Heart left ventricle (tissue), 13 donors: ENCODE data around the gene TBC1D22B.

ENCODE experiments used
- POLR2A ChIP-seq, 2 donors: fragments of 450-650 bp; IDR thresholded peaks; one replicate each; pipeline ENCODE4 v1.6.1; 2017; ENCODE audit warnings: antibody characterized with exemption in 2 of 2, mild to moderate bottlenecking in 2 of 2, moderate library complexity in 2 of 2
- TF ChIP-seq, protein P1 (sequence below), 12 donors: fragments of 200-600 bp; sonication (generic) in 4 of 12; IDR thresholded peaks; one replicate each; pipeline versions ENCODE4 v1.5.0 to v1.8.0; 2018 to 2022; ENCODE audit warnings: antibody characterized with exemption in 12 of 12, mild to moderate bottlenecking in 5 of 12
- donor health status: ischemic (EF 13 %, LVEDD 7.1; RV severe dilation, severe dysfunction).
- donor health status: DM: no; HTN: yes; CAD: no.
- donor health status: DM: no; HTN: no; CAD: no.
- donor health status: ischemic (EF 25% LVEDD 6.9; RV normal size, moderate dysfunction).
- donor health status: ischemic (EF 25% LVEDD 5.7; RV mildly dilated, moderate dysfunction).
- donor health status: ischemic (EF 35%, LVEDD 5.7; RV mildly dilated, moderate dysfunction).
- donor health status: nonischemic (EF 11% LVEDD 7.7; RV severe dilation, severe dysfunction).
- donor health status: DM: yes; HTN: yes; CAD: no.
- donor health status: PGD.
- donor health status: ischemic (EF 29% LVEDD 5.4; RV normal size, mild dysfunction).
- donor health status: nonischemic (EF 23%, LVEDD 6.1; RV moderate dilation, normal function).

DNA sequence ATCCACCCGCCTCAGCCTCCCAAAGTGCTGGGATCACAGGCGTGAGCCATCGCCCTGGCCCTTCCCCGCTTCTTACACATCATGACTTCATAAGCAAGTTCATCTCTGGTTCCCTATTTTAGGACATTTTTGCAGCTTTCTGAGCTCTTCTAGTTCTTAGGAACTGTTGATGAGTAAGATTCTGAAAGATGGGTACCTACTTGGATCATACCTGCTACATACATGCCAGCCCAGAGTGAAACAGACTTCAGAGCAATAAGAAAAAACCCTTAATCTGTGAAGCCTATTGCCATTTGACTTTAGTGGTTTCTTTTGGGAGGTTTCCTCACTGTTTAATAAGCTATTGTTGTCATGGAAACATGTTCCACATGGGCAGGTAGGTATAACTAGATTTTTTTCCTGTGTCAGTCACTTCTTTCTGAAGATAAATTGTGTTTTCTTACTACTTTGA lies 28.3 kb downstream of the TBC1D22B start:
- TF ChIP-seq, protein P1, sequence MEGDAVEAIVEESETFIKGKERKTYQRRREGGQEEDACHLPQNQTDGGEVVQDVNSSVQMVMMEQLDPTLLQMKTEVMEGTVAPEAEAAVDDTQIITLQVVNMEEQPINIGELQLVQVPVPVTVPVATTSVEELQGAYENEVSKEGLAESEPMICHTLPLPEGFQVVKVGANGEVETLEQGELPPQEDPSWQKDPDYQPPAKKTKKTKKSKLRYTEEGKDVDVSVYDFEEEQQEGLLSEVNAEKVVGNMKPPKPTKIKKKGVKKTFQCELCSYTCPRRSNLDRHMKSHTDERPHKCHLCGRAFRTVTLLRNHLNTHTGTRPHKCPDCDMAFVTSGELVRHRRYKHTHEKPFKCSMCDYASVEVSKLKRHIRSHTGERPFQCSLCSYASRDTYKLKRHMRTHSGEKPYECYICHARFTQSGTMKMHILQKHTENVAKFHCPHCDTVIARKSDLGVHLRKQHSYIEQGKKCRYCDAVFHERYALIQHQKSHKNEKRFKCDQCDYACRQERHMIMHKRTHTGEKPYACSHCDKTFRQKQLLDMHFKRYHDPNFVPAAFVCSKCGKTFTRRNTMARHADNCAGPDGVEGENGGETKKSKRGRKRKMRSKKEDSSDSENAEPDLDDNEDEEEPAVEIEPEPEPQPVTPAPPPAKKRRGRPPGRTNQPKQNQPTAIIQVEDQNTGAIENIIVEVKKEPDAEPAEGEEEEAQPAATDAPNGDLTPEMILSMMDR (IDR thresholded peaks at IDR 0.05) = no peak
- no peak for TF ChIP-seq POLR2A (IDR thresholded peaks at IDR 0.05)
